NK-92 (cell line): Measurements from ENCODE around the gene ANXA8L1.
"Not testable (repeated sequence)": the region's sequence is repeated elsewhere in the genome, so short reads cannot be mapped to it uniquely, and the experiment has no call there.

Source experiments
- DNase-seq: peaks from one replicate; lab custom pipeline; 2025; ENCODE audit not compliant: unreplicated experiment; lab: John Stamatoyannopoulos, UW

The ANXA8L1 gene

GRCh38 chr10:46375406-46375805 is at the start of gene ANXA8L1:
ANXA8L1 (plus strand) TSS chr10:46375776; CDS start chr10:46375852, 76 bp downstream.
- not testable (repeated sequence) for DNase-seq

- no peak for DNase-seq
Observed at GRCh38 chr10:46326066-46326465, 49.5 kb upstream of the ANXA8L1 start.

DNA sequence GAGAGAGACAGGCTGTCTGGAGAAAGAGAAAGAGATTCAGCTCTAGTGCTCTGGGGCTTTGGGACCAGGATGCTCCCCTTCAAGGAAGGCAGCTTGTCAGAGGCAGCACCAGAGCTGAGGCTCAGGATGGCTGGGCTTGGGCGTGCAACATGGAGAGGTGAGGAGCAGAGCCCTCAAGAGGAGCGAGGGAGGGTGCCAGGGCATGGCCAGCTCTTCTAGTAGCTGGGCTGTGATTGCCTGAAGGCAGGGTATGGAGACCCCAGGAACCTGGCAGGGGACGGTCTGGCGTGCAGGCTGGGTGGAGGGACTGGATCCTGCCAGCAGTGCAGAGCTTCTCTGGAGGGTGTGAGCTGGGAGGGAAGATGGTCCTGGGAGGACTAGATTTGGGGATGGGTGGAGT is 48.6 kb upstream of the ANXA8L1 start:
- no peak for DNase-seq

- no peak for DNase-seq
Observed at GRCh38 chr10:46327685-46328084, 47.9 kb upstream of the ANXA8L1 start.

GRCh38 chr10:46328853-46329689 is 46.5 kb upstream of the ANXA8L1 start:
- DNase-seq, result no peak

GRCh38 chr10:46329690-46330016 is 45.9 kb upstream of the ANXA8L1 start:
- DNase-seq, result no peak

DNA sequence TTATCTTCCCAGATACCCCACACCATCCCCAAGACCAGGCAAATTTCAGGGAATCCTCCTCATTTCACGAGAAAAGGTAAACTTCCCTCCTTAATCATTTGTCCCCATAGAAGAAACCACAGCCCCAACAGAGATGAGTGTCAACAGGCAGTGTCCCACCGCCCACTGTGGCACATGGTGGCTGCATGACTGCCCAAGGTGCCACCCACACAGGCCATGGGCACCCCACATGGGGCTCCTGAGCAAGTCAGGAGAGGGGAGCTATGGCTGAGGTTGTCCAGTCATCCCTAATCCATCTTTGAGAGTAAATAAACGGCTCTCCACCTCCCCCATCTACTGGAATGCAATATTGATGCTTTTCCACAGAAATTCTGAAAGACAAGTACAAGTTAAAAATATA is 44.7 kb upstream of the ANXA8L1 start:
- no peak for DNase-seq

DNA sequence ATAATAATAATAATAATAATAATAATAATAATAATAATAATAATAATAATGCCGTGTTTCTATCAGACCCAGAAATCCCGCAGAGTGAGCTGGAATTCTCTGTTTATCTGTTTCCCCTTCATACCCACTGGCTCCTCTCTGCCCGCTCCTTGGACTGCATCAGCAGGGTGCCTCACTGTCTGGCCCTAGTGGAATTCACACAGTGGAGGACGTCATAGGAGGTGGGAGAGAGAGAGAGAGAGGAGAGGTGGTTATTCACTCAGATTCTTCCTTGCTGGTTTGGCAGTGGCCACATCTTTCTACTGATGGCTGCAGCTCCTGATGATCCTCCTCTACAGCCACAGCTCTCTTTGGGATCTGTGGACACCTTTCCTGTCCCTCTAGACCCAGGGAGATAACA is 10.1 kb upstream of the ANXA8L1 start:
- not testable (repeated sequence) for DNase-seq

DNA sequence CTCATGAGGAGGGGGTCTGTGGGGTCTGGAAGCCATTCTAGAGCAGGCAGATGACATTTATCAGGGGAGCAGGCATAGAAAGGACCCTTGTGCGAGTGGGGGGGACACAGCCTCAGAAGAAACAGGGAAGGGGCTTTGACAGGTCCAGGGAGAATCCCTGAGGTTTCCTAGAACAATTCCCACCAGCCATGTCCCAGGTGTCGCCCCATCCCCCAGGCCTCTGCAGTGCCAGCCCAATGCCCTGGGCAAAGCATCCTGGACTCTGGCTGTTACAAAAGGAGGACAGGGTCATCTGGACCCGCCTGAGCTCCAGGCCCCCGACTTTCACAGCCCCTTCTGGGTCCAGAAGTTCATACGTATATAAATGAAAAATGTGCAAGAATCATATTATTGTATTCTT is 8.4 kb upstream of the ANXA8L1 start:
- not testable (repeated sequence) for DNase-seq

- DNase-seq, result not testable (repeated sequence)
Observed at GRCh38 chr10:46367666-46368240, 7.8 kb upstream of the ANXA8L1 start.

GRCh38 chr10:46368956-46369355 is 6.6 kb upstream of the ANXA8L1 start:
- DNase-seq, result not testable (repeated sequence)

DNA sequence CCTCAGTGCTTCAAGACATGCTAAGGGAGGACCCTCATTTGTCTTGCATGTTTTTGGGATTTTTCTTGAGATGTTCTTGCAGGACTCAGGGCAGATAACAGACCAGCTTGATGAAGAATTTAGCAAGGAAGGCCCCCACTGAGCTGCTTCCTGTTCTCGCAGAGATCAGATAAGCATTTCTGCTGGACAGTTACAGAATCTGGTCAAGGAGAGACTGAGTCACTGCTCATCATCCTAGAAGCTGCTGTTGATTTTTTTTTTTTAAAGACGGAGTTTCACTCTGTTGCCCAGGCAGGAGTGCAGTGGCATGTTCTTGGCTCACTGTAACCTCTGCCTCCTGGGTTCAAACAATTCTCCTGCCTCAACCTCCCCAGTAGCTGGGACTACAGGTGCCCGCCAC is 1.2 kb upstream of the ANXA8L1 start:
- not testable (repeated sequence) for DNase-seq

DNA sequence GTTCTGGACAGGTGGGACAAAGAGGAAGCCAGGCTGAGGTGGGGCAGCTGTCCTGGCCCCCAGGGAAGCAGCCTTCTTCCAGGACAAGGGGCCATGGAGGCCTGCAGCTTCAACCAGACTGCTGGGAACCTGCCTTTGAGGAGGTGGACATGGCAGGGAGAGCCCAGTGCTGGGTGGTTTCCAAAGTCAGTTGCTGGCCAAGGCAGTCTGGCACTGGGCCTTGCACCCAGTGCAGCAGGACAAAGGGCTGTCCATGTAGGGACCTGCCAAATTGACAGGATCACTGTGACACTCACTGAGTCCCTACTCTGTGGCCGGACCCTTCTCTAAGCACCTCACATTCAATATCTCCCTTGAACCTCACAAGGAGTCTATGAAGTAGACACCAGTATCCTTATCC is 1.4 kb downstream of the ANXA8L1 start:
- not testable (repeated sequence) for DNase-seq

DNA sequence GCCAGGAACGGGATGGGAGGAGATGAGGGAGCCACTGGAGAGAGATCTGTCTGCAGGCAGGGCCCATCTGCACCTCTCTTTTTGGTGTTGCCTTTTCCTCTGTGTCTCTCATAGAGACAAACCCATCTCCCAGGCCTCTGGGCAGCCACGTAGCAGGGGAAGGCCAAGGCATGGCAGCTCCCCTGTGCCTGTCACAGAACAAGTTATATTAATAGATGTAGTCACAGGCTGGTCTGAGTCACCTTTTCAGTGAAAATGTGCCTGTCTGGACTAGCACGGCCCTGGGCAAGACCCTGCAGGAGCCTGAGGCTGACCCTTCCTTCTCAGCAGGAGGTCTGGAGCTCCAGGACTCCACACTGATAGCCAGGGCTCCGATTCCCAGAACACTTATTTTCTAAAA is 2.1 kb downstream of the ANXA8L1 start:
- not testable (repeated sequence) for DNase-seq

- DNase-seq, result not testable (repeated sequence)
Observed at GRCh38 chr10:46378108-46378507, 2.5 kb downstream of the ANXA8L1 start.

DNA sequence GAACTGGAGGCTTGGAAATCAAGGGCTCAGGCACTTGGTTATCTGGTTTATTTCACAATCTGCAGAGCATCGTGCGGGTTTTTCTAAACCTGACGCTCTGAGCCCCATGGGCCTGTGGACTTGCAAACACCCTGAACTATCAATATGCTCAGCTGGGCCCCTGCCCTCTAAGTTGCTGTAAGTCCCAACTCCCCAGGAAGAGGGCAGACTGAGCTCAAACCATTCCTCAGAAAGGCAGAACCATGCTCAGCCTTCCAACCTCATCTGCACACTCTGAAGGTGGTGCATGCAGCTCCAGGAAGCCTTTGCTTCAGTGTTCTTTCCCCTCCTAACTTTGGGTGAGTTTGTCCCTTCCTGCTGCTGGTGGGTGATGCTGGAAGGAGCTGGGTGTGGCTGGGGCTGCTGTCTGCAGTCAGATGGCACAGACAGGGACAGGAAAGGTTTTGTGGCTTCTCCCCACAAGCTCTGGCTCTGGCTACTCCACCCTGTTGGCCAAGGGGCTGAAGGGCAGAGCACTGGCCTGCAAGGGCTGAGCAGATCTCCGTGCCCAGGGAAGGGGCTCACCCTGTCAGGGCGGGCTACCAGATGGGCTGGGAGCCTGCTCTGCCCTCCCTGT is 3.8 kb downstream of the ANXA8L1 start:
- DNase-seq, result not testable (repeated sequence)

GRCh38 chr10:46385858-46386257 is 10.3 kb downstream of the ANXA8L1 start:
- DNase-seq, result not testable (repeated sequence)

- not testable (repeated sequence) for DNase-seq
Observed at GRCh38 chr10:46386694-46387093, 11.1 kb downstream of the ANXA8L1 start.

DNA sequence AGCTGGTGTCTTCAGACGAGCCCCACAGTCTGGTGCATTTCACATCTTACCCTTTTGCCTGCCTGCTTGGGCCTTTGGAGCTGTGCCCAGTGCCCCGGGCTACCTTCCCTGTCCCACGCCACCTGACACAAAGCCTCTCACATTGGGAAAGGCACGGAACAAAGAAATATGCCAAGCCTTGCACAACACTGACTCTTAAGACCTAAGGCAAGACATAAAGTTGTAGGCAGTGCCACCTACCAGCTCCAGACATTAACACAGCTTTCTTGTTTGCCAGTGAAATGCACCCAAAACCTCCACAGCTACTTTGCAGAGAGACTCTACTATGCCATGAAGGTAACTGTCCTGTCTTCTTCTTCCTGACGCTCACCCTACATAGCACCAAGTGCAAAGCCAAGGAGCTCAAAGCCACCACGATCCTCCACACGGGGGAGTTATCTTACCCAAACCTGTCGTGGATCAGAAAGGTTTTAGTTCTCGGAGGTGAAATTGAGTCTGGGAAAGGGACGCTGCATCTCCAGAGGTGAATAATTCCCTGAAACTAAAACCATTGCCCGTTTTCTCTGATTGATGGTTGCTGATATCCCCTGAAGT is 11.8 kb downstream of the ANXA8L1 start:
- DNase-seq, result not testable (repeated sequence)

- not testable (repeated sequence) for DNase-seq
Observed at GRCh38 chr10:46391422-46391821, 15.8 kb downstream of the ANXA8L1 start.

DNA sequence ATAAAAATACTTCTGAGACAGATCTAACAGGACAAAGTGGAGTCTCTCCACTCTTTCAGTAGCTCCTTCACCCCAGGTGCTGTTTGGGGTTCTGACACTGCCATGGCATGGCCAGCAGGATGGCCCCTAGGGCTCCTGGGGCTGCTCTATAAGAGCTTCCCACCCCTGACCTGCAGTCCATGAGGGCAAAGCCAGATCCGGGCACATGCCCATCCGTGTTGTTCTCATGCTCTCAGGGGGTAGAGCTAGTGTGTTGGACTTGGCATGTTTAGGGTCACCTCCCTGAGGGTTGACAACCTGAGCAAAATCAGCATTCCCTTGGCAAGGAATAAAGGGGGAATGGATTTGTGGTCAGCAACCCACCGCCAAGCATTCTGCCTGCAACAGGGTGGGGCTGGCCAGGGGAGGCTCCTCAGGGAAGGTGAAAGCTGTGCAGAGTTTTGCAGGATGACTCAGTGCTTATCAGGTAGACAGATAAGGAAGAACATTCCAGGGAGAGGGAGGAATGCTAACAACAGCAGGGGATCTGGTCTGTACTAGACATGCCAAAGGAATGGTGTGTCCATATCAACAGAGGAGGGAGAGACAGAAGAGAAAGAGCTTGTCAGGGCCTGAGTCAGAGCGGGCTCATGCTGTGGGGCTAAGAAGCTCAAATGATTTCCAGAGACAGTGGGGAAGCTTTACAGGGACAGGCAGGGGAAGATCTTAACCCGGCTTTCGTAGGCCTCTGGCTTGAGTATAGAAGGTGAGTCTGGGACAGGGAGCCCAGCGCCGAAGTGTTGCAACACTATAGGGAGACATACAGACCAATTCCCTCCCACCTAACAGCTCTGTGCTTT is 21.1 kb downstream of the ANXA8L1 start:
- not testable (repeated sequence) for DNase-seq
